Measurements from ENCODE around the gene MLKL.

DNA sequence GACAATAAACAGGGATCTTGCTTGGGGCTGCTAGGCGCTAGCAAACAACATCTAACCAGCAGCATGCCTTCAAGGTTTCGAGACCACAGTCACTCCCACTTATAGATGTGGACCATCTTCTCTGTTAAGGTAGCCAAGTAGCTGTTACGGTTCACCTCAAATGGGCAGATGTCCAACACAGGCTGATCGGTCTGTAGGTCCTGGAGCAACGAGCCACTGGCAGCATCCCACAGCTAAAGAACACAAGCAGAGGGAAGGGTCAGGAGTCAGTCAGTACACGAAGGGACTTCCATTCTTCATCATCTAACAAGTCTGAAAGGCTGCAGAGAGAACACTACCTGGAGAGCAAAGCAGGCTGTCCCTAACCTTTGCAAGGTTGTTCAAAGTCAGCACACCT, 76.8 kb downstream of the MLKL start:
- no peak for TF ChIP-seq RAD21 (CRISPR knock-in tag; IDR thresholded peaks at IDR 0.05)
- TF ChIP-seq, protein P1, sequence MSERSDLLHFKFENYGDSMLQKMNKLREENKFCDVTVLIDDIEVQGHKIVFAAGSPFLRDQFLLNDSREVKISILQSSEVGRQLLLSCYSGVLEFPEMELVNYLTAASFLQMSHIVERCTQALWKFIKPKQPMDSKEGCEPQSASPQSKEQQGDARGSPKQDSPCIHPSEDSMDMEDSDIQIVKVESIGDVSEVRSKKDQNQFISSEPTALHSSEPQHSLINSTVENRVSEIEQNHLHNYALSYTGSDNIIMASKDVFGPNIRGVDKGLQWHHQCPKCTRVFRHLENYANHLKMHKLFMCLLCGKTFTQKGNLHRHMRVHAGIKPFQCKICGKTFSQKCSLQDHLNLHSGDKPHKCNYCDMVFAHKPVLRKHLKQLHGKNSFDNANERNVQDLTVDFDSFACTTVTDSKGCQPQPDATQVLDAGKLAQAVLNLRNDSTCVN (CRISPR knock-in tag; IDR thresholded peaks at IDR 0.05; ENCODE audit: borderline replicate concordance): no peak
- no peak for TF ChIP-seq ZFP36L2 (CRISPR knock-in tag; IDR thresholded peaks at IDR 0.05)
- no peak for TF ChIP-seq PRPF4 (IDR thresholded peaks at IDR 0.05; ENCODE audit: low read depth, low read length, poor library complexity, severe bottlenecking)
- TF ChIP-seq, protein P2, sequence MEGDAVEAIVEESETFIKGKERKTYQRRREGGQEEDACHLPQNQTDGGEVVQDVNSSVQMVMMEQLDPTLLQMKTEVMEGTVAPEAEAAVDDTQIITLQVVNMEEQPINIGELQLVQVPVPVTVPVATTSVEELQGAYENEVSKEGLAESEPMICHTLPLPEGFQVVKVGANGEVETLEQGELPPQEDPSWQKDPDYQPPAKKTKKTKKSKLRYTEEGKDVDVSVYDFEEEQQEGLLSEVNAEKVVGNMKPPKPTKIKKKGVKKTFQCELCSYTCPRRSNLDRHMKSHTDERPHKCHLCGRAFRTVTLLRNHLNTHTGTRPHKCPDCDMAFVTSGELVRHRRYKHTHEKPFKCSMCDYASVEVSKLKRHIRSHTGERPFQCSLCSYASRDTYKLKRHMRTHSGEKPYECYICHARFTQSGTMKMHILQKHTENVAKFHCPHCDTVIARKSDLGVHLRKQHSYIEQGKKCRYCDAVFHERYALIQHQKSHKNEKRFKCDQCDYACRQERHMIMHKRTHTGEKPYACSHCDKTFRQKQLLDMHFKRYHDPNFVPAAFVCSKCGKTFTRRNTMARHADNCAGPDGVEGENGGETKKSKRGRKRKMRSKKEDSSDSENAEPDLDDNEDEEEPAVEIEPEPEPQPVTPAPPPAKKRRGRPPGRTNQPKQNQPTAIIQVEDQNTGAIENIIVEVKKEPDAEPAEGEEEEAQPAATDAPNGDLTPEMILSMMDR (CRISPR knock-in tag; IDR thresholded peaks at IDR 0.05): no peak
- TF ChIP-seq ESRRA (CRISPR knock-in tag; IDR thresholded peaks at IDR 0.05; ENCODE audit: low read depth): no peak
- TF ChIP-seq, protein P3, sequence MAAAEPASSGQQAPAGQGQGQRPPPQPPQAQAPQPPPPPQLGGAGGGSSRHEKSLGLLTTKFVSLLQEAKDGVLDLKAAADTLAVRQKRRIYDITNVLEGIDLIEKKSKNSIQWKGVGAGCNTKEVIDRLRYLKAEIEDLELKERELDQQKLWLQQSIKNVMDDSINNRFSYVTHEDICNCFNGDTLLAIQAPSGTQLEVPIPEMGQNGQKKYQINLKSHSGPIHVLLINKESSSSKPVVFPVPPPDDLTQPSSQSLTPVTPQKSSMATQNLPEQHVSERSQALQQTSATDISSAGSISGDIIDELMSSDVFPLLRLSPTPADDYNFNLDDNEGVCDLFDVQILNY (CRISPR knock-in tag; conservative IDR thresholded peaks at IDR 0.05): no peak
- TF ChIP-seq ZNF274 (CRISPR knock-in tag; IDR thresholded peaks at IDR 0.05): no peak
- no peak for TF ChIP-seq ZKSCAN8 (CRISPR knock-in tag; IDR thresholded peaks at IDR 0.05; ENCODE audit: borderline replicate concordance)

All from HepG2 (cell line).